Smooth muscle cell of the brain vasculature (primary cell): Measurements from ENCODE around the gene AK1.

Experiments
- DNase-seq: peaks from one replicate; pipeline ENCODE4 v3.0.0-alpha.2; 2012; ENCODE audit warnings: low read depth, low spot score

AK1 gene

GRCh38 chr9:127877566-127877998 lies at the start of gene AK1:
Gene AK1 (minus strand): TSS chr9:127877675. CDS start chr9:127874617, 3,058 bp downstream.
- DNase-seq = no peak

GRCh38 chr9:127926906-127927200 lies 49.4 kb upstream of the AK1 start:
- DNase-seq = no peak

DNA sequence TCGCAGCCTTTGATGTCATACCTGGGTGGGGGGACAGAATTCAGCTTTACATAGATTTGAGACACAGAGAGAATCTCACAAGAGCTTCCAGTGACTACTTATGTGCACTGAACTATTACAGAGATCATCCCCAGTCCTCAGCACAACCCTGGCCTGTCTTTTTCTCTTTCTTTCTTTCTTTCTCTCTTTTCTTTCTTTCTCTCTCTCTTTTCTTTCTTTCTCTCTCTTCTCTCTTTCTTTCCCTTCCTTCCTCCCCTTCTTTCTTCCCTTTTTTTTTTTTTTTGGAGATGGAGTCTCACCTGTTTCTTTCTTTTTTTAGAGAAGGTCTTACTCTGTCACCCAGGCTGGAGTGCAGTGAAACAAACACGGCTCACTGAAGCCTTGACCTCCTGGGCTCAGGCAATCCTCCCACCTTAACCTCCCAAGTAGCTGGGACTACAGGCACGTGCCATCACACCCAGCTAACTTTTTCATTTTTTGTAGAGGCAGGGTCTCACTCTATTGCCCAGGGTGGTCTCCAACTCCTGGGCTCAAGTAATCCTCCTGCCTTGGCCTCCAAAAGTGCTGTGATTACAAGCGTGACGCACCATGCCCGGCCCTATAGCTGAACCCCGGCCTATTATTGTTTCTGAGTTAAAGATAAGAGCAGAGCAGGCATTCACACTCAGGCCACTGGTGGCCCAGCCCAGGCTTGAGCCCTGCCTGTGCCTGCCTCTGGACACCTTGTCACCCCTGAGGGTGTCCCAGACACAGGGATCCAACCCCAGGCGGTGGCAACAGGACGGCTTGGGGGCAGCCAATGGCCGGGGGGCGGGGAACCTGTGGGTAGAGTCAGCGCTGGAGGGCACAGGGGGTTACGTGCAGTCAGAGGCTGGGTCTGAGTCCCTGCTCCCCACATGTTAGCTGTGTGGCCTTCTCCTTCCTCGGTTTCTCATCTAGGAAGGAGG lies 48.8 kb upstream of the AK1 start:
- no peak for DNase-seq

- DNase-seq = no peak
These were observed 47.4 kb upstream of the AK1 start for GRCh38 chr9:127924736-127925444.

DNA sequence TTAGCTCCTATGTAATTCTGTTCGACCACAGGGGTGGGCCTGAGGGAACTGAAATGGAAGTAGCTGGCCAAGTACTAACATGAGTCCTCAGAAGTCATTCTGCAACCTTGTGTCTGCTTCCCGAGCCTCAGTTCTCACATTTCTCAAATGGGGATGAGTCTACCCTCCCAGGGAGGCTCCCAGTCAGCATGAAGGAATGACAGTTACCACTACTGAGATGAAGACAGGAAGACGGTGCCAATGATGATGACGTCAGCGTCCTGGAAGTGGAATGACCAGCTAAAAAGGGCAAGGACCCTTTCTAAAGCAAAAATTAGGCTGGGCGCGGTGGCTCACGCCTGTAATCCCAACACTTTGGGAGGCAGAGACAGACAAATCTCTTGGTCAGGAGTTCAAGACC lies 46.3 kb upstream of the AK1 start:
- no peak for DNase-seq

DNA sequence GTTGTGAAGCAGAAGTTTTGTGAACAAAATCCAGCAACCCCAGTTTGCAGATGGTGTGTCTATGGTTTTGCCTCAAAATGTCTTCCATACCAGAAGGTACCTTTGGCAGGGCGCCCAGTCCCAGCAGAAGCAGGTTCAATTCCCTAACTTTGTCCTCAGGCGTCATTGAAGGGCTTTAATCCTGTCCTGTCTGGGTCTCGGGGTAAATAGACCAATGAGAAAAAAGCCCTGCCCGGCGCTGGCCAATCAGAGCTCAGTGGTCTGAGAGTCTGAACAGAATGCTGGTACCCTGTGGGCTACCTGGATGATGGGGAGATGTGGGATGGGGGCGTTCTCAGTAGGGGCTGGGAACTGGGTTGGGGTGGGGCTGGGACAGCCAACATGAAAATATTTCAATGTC lies 45.6 kb upstream of the AK1 start:
- DNase-seq = no peak

GRCh38 chr9:127921557-127922120 lies 44.2 kb upstream of the AK1 start:
- DNase-seq = no peak

- DNase-seq = no peak
These were observed 43.3 kb upstream of the AK1 start for GRCh38 chr9:127920794-127921193.

DNA sequence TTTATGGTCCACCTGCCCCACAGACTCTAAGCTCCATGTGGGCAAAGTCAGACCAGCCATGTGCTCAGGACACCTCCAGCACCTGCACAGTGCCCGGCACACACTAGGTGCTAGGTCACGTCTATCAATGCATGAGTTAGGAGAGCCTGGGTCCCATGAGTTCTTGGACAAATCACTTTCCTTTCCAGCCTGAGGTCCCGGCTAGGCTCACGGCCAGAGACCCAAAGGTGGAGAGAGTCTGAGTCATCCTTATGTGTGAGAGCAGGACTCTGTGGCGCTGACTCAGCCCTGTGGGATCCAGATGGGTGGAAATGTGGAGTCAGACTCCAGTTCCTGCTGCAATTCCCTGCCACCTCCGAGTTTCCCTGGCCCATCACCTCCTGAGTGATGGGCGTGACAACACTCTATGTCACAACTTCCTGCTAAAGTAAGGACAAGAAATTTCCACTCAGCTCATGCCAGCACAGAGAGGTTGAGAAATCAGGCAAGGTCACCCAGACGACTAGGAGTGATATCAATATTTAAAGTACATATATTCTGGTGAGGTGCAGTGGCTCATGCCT lies 41.9 kb upstream of the AK1 start:
- DNase-seq = no peak

DNA sequence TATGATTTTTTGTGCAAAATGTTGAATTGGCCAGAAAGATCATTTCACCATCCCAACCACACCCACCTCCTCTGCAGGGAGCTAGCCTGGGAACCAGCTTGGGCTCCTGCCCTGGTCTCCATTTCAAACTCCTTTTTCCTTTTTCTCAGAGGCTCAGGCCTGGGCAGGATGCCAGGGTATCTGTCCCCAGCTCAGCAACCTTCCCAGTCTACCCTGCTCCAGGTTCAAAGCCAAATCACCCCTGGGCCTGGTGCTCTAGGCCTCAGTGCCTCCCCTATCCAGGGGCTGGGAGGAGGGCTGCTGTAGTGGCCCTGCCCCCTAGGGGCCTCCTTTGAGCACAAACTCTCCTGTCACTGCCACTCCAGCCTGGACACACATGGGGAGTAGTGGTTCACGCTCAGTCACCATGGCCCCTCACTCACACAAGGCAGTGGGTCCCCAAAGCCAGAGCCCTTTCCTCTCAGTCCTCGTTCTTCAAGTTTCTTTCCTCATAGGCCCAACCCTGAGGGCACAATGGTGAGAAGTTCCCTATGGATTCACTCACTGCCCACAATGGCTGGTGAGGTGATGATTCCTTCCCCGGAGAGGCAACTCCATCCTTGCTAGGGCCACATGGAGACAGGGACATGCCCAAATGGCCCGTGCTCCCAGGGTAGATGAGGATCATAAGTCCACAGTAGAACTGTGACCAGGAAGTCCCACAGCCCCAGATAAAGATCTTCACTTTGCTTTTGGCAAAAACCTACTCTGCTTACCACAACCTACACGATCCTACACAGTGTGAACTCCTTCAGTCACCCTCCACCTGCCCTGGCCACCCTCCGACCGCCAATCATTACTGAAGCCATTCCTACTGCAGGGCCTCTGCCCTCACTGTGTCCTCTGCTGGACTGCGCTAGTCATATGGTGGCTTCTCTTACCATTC lies 41.0 kb upstream of the AK1 start:
- DNase-seq = no peak

GRCh38 chr9:127917603-127918002 lies 40.1 kb upstream of the AK1 start:
- no peak for DNase-seq

DNA sequence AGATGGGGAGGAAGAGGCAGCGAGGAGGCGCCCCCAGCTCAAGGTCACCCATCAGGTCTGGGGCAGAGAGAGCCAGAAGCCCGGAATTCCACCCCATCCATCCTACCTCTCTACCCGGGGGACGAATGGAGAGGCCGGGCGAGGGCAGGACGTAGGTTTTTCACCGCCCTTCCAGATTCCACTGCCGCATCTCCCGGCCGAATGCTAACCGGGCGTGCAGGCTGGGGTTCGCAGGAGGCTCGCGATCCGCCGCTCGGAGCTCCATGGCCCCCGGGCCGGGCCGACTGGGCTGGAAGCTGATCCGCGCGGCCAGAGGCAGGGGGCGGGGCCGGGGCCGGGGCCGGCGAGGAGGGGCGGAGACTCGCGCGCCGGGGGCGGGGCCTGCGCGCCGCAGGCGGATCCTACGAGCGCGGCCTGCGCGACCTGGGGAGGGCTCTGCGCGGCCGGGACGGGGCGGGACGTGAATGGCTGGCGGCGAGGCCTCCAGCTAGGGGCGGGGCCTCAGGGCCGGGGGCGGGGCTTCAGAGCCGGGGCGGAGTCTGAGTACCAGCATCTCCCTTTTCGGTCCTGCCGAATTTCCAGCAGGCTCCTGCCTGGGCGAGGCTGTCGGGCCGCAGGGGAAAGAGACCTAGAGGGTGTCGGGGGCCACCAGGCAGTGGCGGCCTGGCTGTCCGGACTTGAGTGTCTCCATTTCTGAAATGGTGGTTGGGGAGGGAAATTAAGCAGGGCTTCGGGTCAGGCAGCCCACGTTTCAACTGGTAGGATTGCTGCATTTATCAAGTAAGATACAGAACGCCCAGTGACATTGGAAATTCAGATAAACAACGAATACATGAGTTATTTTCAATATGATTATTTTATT lies 39.5 kb upstream of the AK1 start, which contains the start of gene ST6GALNAC4:
ST6GALNAC4 (minus strand) TSS at position 322 of the 862 bp plus-strand sequence. CDS start 622 bp downstream, outside the sequence.
- DNase-seq = peak; percentile 79

GRCh38 chr9:127915801-127916719 lies 38.6 kb upstream of the AK1 start:
- no peak for DNase-seq

- no peak for DNase-seq
These were observed 37.9 kb upstream of the AK1 start for GRCh38 chr9:127915325-127915752.

GRCh38 chr9:127913682-127914081 lies 36.2 kb upstream of the AK1 start:
- DNase-seq = no peak

GRCh38 chr9:127912882-127913281 lies 35.4 kb upstream of the AK1 start:
- DNase-seq = no peak

GRCh38 chr9:127912296-127912695 lies 34.8 kb upstream of the AK1 start:
- no peak for DNase-seq

DNA sequence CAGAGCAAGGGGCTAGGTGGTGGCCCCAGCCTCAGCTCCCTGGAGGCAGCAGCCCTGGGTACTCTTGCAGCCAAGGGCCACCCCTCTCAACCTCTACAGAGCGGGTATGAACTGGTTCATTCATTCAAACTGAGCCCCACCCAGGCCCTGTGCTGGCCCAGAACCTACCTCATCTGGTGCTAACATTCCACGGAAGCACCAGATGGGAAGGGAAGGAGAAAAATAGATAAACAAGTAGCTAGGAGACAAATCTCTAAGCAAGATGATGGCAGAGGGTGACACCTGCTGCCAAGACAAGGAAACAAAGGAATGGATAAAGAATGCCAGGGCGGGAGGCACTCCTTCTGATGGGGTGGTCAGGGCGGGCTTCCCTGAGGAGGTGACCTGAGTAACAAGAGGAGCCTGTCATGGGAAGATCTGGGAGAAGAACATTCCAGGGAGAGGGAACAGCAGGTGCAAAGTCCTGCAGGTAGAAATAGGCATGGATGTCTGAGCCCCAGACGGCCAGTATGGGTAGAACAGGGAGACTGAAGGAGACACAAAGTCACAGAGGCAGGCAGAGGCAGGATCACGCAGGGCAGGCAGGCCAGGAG lies 33.2 kb upstream of the AK1 start:
- DNase-seq = no peak
